Astrocyte of the spinal cord (primary cell): ENCODE measurements around the gene CANT1.

Experiments used
- DNase-seq: peaks from one replicate; pipeline ENCODE4 v3.0.0; 2011; ENCODE audit warnings: low read depth, low spot score
- H3K4me3 ChIP-seq: 2 replicates; pipeline ENCODE4 v1.5.1; 2011; ENCODE audit warnings: low read depth, mild to moderate bottlenecking, low read length, moderate library complexity
- in situ Hi-C: cut with HindIII; loops from 2 replicates; pipeline ENCODE4 v1.10.0; 2017; ENCODE audit warnings: low sequenced_read_pairs
- TF ChIP-seq, protein P1 (sequence below): IDR thresholded peaks from 2 replicates; pipeline ENCODE4 v1.5.1; 2012; ENCODE audit warnings: low read depth, mild to moderate bottlenecking, low read length, inconsistent platforms

The CANT1 gene

DNA sequence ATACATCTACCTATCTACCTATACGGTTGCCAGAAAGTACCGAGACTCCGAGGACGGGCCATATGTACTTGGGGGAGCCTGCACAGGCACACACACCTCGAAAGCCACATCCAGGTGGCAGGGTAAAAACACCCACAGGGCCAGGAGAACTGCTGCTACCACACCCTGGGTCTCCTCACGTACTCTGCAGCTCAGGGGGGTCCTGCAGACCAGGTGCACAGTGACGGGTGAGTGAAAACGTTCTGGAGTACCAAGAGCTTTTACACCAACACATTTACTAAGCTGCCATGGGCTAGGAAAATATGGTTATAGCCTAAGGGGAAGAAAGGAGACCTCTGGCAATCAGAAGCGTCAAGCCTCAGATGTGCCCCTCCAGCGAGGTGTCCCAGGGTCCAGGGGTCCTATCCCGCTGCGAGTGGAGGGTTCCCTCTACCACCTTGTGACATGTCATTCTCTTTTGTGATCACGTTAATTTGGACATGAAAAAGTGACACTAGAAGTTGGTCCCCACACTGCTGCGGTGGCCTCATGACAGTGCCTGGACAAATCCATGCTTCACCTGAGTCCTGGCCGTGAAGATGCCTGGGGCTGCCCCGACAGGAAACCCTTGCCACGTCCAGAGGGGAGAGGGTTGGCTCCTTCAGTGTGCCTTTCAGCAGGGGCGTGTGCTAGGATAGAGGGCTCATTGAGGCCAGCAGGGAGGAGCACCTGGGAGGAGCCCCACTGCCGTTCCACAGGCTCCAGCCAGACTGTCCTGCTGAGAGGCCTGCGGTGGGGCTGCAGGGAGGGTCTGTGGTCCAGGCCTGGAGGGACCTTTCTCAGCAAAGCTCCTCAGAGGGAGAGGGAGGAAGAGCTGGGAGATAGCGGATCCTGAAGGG lies 1.8 kb downstream of the CANT1 start:
- no peak overlapping the region for H3K4me3 ChIP-seq
- no peak for DNase-seq
- TF ChIP-seq, protein P1, sequence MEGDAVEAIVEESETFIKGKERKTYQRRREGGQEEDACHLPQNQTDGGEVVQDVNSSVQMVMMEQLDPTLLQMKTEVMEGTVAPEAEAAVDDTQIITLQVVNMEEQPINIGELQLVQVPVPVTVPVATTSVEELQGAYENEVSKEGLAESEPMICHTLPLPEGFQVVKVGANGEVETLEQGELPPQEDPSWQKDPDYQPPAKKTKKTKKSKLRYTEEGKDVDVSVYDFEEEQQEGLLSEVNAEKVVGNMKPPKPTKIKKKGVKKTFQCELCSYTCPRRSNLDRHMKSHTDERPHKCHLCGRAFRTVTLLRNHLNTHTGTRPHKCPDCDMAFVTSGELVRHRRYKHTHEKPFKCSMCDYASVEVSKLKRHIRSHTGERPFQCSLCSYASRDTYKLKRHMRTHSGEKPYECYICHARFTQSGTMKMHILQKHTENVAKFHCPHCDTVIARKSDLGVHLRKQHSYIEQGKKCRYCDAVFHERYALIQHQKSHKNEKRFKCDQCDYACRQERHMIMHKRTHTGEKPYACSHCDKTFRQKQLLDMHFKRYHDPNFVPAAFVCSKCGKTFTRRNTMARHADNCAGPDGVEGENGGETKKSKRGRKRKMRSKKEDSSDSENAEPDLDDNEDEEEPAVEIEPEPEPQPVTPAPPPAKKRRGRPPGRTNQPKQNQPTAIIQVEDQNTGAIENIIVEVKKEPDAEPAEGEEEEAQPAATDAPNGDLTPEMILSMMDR: no peak
- in situ Hi-C loops: no loop called here

DNA sequence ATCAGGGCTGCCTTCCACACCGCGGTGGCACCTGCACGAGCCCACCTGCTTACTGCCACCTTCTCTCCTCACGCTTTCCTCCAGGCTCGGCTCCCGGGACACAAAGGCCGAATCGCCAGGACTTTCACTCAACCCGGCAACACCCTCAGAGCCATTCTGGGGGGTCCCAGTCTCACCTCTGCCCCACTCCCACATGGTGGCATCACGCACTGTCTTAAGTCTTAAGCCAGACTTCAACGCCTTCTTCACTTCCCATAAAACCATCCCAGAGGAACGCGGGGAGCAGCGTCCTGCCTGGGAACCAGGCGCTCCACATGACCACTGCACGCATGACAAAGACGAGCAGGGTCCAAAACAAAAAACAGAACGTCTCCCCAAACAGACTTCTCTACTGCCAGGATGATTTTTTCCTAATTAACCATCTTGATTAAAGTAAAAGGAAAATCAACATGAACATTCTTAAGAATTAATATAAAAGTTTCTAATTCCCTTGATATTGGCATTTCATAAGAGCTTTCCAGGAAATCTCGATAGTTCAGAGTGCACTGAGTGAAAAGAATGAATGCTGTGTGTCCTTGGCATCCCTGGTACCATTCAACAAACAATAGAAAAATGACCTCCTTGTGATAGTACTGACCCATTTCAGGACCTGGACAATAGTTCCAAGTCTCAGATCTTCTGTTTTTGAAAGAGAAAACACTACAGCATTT lies 2.6 kb downstream of the CANT1 start:
- TF ChIP-seq, protein P1: no peak
- in situ Hi-C loops: no loop called here
- DNase-seq: no peak
- no peak overlapping the region for H3K4me3 ChIP-seq

DNA sequence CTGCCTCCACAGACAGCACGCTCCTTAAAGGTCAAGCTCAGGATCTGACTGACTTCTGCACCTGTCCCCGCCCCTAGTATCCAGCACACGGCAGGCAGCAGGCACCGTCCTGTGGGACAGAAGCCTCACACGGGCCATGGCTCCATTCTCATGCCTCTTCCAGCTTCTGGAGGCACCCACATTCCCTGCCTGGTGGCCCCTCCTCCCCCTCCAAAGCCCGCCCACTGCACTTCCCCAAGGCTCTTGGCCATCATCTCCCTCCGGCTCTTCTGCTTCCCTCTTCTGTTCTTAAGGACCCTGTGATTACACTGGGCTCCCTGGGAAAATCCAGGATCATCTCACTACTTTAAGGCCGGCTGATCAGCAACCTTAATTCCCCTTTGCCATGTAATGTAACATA lies 3.5 kb downstream of the CANT1 start:
- TF ChIP-seq, protein P1: no peak
- H3K4me3 ChIP-seq: no peak overlapping the region
- in situ Hi-C loops: no loop called here
- no peak for DNase-seq

DNA sequence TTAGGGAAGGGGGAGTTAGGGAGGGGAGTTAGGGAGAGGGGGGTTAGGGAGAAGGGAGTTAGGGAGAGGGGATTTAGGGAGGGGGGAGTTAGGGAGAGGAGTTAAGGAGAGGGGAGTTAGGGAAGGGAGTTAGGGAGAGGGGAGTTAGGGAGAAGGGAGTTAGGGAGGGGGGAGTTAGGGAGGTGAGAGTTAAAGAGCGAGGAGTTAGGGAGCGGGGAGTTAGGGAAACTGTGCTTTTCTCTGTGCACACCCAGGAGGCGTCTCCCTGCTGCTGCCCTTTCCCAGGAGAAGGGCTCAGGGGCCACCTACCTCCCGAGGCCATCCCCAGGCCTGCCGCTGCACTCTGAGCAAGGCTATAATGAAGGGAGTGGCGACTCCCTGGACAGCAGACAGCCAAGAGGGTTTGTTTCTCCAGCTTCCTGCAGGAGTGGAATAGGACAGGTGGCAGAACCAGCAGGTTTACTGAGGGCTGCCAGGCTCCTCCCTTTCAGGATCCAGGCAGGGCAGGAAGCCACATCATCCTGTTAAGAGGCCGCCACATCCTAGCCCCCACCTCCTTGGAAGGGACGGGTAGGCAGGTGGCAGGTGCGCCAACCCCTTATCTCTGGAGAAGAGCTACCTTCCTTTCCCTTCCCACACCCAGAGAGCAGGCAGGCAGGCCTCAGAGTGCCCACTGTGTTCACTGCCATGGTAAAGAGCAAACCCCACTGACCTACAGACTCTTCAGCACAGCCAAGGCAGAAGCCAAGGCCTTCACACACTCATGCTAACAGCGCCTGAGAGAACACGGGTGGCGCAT lies 4.3 kb downstream of the CANT1 start:
- H3K4me3 ChIP-seq: no peak overlapping the region
- in situ Hi-C loops: no loop called here
- TF ChIP-seq, protein P1: no peak
- DNase-seq: no peak

DNA sequence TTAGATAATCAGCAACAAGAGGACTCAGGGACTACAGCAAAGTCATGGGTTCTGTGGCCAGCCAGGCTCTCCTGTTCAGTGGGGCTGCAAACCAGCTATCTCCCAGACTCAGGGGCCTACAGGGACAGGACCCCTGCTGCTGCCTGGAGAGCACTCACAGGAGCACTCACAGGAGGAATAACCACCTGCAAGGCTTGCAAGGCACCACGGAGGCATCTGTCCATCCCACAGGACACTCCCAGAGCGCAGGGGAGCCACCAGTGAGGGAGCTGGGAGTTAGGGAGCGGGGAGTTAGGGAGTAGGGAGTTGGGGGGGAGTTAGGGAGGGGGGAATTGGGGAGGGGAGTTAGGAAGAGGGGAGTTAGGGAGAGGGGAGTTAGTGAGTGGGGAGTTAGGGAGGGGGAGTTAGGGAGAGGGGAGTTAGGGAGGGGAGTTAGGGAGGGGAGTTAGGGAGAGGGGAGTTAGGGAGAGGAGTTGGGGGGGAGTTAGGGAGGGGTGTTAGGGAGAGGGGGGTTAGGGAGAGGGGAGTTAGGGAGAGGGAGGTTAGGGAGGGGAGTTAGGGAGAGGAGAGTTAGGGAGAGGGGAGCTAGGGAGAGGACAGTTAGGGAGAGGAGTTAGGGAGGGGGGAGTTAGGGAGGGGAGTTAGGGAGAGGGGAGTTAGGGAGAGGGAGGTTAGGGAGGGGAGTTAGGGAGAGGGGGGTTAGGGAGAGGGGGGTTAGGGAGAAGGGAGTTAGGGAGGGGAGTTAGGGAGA lies 5.7 kb downstream of the CANT1 start:
- H3K4me3 ChIP-seq: no peak overlapping the region
- in situ Hi-C loops: no loop called here
- DNase-seq: no peak
- TF ChIP-seq, protein P1: no peak
